SU-DHL-6 (cell line): ENCODE results near the gene STARD10.

Source experiments
- H2AFZ ChIP-seq: fragments of 200-600 bp; sonication (generic); 2 replicates; pipeline ENCODE4 v1.6.1; 2014; ENCODE audit warnings: low read depth, mild to moderate bottlenecking, moderate library complexity, mixed read lengths, antibody characterized with exemption, low read length; ENCODE audit not compliant: severe bottlenecking
- H3F3A ChIP-seq: fragments of 200-600 bp; shearing (Covaris generic); 2 replicates; pipeline ENCODE4 v1.6.0; 2016; ENCODE audit warnings: antibody characterized with exemption, mild to moderate bottlenecking; ENCODE audit not compliant: insufficient read depth
- H3K27ac ChIP-seq: fragments of 200-600 bp; sonication (generic); 2 replicates; pipeline ENCODE4 v1.5.1; 2016; ENCODE audit warnings: low read depth, mild to moderate bottlenecking, low read length, moderate library complexity, mixed read lengths
- H3K27me3 ChIP-seq: fragments of 200-600 bp; sonication (generic), shearing (Covaris generic); 2 replicates; pipeline ENCODE4 v1.6.0; 2014; ENCODE audit warnings: mild to moderate bottlenecking, low read length
- H3K36me3 ChIP-seq: fragments of 200-600 bp; sonication (generic); 2 replicates; pipeline ENCODE4 v1.6.1; 2014; ENCODE audit warnings: mild to moderate bottlenecking, low read length, mixed read lengths
- H3K4me2 ChIP-seq: fragments of 300-600, 200-600 bp; shearing (Covaris generic), sonication (generic); 2 replicates; pipeline ENCODE4 v1.6.0; 2014; ENCODE audit warnings: low read length, low read depth, mild to moderate bottlenecking; ENCODE audit not compliant: poor library complexity, severe bottlenecking
- H3K4me3 ChIP-seq: fragments of 200-600 bp; sonication (generic); 2 replicates; pipeline ENCODE4 v1.5.1; 2014; ENCODE audit warnings: antibody characterized with exemption, low read length, mild to moderate bottlenecking, mixed read lengths; ENCODE audit not compliant: insufficient read depth, poor library complexity, severe bottlenecking
- H3K79me2 ChIP-seq: fragments of 200-600 bp; sonication (generic); 2 replicates; pipeline ENCODE4 v1.6.1; 2014; ENCODE audit warnings: mild to moderate bottlenecking, low read length, moderate library complexity; ENCODE audit not compliant: insufficient read depth
- H3K9ac ChIP-seq: fragments of 200-600 bp; sonication (generic); 2 replicates; pipeline ENCODE4 v1.7.0; 2014; ENCODE audit warnings: mild to moderate bottlenecking, low read length
- H3K9me2 ChIP-seq: fragments of 200-600 bp; sonication (generic); replicated peaks from 2 replicates; pipeline ENCODE4 v1.6.1; 2014; ENCODE audit warnings: low read length; ENCODE audit not compliant: insufficient read depth
- H3K9me3 ChIP-seq: fragments of 200-600 bp; sonication (generic); 2 replicates; pipeline ENCODE4 v1.6.1; 2014; ENCODE audit warnings: low read length, mixed read lengths; ENCODE audit not compliant: insufficient read depth
- H4K20me1 ChIP-seq: fragments of 200-600 bp; sonication (generic); 2 replicates; pipeline ENCODE4 v1.6.1; 2014; ENCODE audit warnings: low read depth, mild to moderate bottlenecking, antibody characterized with exemption, low read length, moderate library complexity, mixed read lengths
- EZH2phosphoT487 ChIP-seq: fragments of 200-600 bp; sonication (generic), shearing (Covaris generic); conservative IDR thresholded peaks from 2 replicates; pipeline ENCODE4 v1.6.1; 2018; ENCODE audit warnings: mild to moderate bottlenecking, antibody characterized with exemption, low read length, moderate library complexity, mixed read lengths
- TF ChIP-seq, protein P1 (sequence below): fragments of 200-600 bp; sonication (generic); IDR thresholded peaks from one replicate; pipeline ENCODE4 v1.5.1; 2017; ENCODE audit warnings: antibody characterized with exemption, mild to moderate bottlenecking, low read length, moderate library complexity; ENCODE audit not compliant: insufficient read depth, poor library complexity, severe bottlenecking

STARD10 gene

GRCh38 chr11:72710278-72710677, 83.6 kb downstream of the STARD10 start:
- no peak overlapping the region for H2AFZ ChIP-seq
- H4K20me1 ChIP-seq, result no peaks in the 10 kb centered on the region
- H3K79me2 ChIP-seq, result 0 out of 2 replicates have a peak, but pooled peaks cover 5% of the 10 kb centered on the region
- H3K9me3 ChIP-seq, result no peaks in the 10 kb centered on the region
- H3K9me2 ChIP-seq, result no peaks in the 10 kb centered on the region
- no peak overlapping the region for H3K27ac ChIP-seq
- no peak for TF ChIP-seq EZH2phosphoT487
- TF ChIP-seq, protein P1, sequence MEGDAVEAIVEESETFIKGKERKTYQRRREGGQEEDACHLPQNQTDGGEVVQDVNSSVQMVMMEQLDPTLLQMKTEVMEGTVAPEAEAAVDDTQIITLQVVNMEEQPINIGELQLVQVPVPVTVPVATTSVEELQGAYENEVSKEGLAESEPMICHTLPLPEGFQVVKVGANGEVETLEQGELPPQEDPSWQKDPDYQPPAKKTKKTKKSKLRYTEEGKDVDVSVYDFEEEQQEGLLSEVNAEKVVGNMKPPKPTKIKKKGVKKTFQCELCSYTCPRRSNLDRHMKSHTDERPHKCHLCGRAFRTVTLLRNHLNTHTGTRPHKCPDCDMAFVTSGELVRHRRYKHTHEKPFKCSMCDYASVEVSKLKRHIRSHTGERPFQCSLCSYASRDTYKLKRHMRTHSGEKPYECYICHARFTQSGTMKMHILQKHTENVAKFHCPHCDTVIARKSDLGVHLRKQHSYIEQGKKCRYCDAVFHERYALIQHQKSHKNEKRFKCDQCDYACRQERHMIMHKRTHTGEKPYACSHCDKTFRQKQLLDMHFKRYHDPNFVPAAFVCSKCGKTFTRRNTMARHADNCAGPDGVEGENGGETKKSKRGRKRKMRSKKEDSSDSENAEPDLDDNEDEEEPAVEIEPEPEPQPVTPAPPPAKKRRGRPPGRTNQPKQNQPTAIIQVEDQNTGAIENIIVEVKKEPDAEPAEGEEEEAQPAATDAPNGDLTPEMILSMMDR, result no peak
- H3K4me2 ChIP-seq, result no peak overlapping the region
- no peak overlapping the region for H3K4me3 ChIP-seq
- H3K36me3 ChIP-seq, result no peaks in the 10 kb centered on the region
- no peaks in the 10 kb centered on the region for H3K27me3 ChIP-seq
- H3F3A ChIP-seq, result no peaks in the 10 kb centered on the region
- no peak overlapping the region for H3K9ac ChIP-seq

GRCh38 chr11:72709478-72710238, 84.2 kb downstream of the STARD10 start:
- no peaks in the 10 kb centered on the region for H3K27me3 ChIP-seq
- TF ChIP-seq, protein P1, result no peak
- no peak for TF ChIP-seq EZH2phosphoT487
- no peak overlapping the region for H3K9ac ChIP-seq
- no peaks in the 10 kb centered on the region for H3K36me3 ChIP-seq
- no peak overlapping the region for H3K4me2 ChIP-seq
- H3K79me2 ChIP-seq, result no peaks in the 10 kb centered on the region
- no peak overlapping the region for H3K4me3 ChIP-seq
- H3K9me3 ChIP-seq, result no peaks in the 10 kb centered on the region
- H3K9me2 ChIP-seq, result no peaks in the 10 kb centered on the region
- no peak overlapping the region for H2AFZ ChIP-seq
- H4K20me1 ChIP-seq, result no peaks in the 10 kb centered on the region
- no peaks in the 10 kb centered on the region for H3F3A ChIP-seq
- H3K27ac ChIP-seq, result no peak overlapping the region

- TF ChIP-seq, protein P1, result no peak
- no peak for TF ChIP-seq EZH2phosphoT487
Observed at GRCh38 chr11:72707032-72707431, 86.8 kb downstream of the STARD10 start.

More at GRCh38 chr11:72707032-72707431, 86.8 kb downstream of the STARD10 start:
- H3F3A ChIP-seq, result no peaks in the 10 kb centered on the region
- no peaks in the 10 kb centered on the region for H3K36me3 ChIP-seq
- no peaks in the 10 kb centered on the region for H3K9me3 ChIP-seq
- no peaks in the 10 kb centered on the region for H3K79me2 ChIP-seq
- no peak overlapping the region for H3K9ac ChIP-seq
- H4K20me1 ChIP-seq, result no peaks in the 10 kb centered on the region
- H3K4me3 ChIP-seq, result no peak overlapping the region
- H3K4me2 ChIP-seq, result no peak overlapping the region
- no peaks in the 10 kb centered on the region for H3K27me3 ChIP-seq
- no peak overlapping the region for H2AFZ ChIP-seq
- no peaks in the 10 kb centered on the region for H3K9me2 ChIP-seq
- H3K27ac ChIP-seq, result no peak overlapping the region
